Hepatocyte (in vitro differentiated cells): ENCODE data around the gene RNF130. TPM values are rescaled to one million over a fixed set of nuclear protein-coding genes. Genes with fewer than 3 reads are reported as not detected.
A peak's percentile ranks its signal among the peaks of the same experiment; 100 is the strongest.

Source experiments
- DNase-seq: peaks from one replicate; pipeline ENCODE4 v3.0.0-alpha.2; 2016; ENCODE audit warnings: low spot score
- H2AFZ ChIP-seq: fragments of 200-600 bp; sonication (generic); 2 replicates; pipeline ENCODE4 v1.6.0; 2016; ENCODE audit warnings: antibody characterized with exemption, mild to moderate bottlenecking
- H3K27ac ChIP-seq: fragments of 200-600 bp; sonication (generic); 2 replicates; pipeline ENCODE4 v1.5.1; 2016; ENCODE audit warnings: mild to moderate bottlenecking
- H3K27me3 ChIP-seq: fragments of 200-600 bp; sonication (generic); 2 replicates; pipeline ENCODE4 v1.6.1; 2016
- H3K36me3 ChIP-seq: fragments of 200-600 bp; sonication (generic); replicated peaks from 2 replicates; pipeline ENCODE4 v1.5.1; 2016; ENCODE audit warnings: low read depth; ENCODE audit not compliant: insufficient read depth
- H3K4me1 ChIP-seq: fragments of 200-600 bp; sonication (generic); 2 replicates; pipeline ENCODE4 v1.5.1; 2016; ENCODE audit warnings: mild to moderate bottlenecking, moderate library complexity; ENCODE audit not compliant: insufficient read depth
- H3K4me2 ChIP-seq: fragments of 200-600 bp; sonication (generic); 2 replicates; pipeline ENCODE4 v1.6.0; 2016
- H3K4me3 ChIP-seq: fragments of 200-600 bp; sonication (generic); 2 replicates; pipeline ENCODE4 v1.5.1; 2016; ENCODE audit warnings: mild to moderate bottlenecking
- H3K79me2 ChIP-seq: fragments of 200-600 bp; sonication (generic); 2 replicates; pipeline ENCODE4 v1.6.0; 2017; ENCODE audit warnings: mild to moderate bottlenecking
- H3K9me2 ChIP-seq: fragments of 200-600 bp; sonication (generic); replicated peaks from 2 replicates; pipeline ENCODE4 v1.6.0; 2017; ENCODE audit warnings: mild to moderate bottlenecking; ENCODE audit not compliant: insufficient read depth
- H3K9me3 ChIP-seq: fragments of 200-600 bp; sonication (generic); 2 replicates; pipeline ENCODE4 v1.5.1; 2016; ENCODE audit warnings: low read depth, mild to moderate bottlenecking
- H4K20me1 ChIP-seq: fragments of 200-600 bp; sonication (generic); 2 replicates; pipeline ENCODE4 v1.6.0; 2016; ENCODE audit warnings: mild to moderate bottlenecking; ENCODE audit not compliant: insufficient read depth, poor library complexity, severe bottlenecking
- CTCF ChIP-seq: fragments of 200-600 bp; sonication (generic); IDR thresholded peaks from 2 replicates; pipeline ENCODE4 v1.5.1; 2016; ENCODE audit warnings: antibody characterized with exemption, mild to moderate bottlenecking; ENCODE audit not compliant: poor library complexity
- EZH2 ChIP-seq: fragments of 200-600 bp; sonication (generic); IDR thresholded peaks from 2 replicates; pipeline ENCODE4 v1.6.1; 2016; ENCODE audit warnings: antibody characterized with exemption, mild to moderate bottlenecking, borderline replicate concordance
- EZH2phosphoT487 ChIP-seq: fragments of 200-600 bp; sonication (generic); IDR thresholded peaks from one replicate; pipeline ENCODE4 v1.6.1; 2018; ENCODE audit warnings: antibody characterized with exemption, mild to moderate bottlenecking, low read depth, moderate library complexity; ENCODE audit not compliant: unreplicated experiment, severe bottlenecking
- WGBS: methylation state at CpG from one replicate; pipeline ENCODE4 v1.1.6; 2016; ENCODE audit warnings: low lambda C conversion rate; ENCODE audit errors: missing lambda C conversion rate; 5-methylcytosine and 5-hydroxymethylcytosine counted together
- polyA plus RNA-seq: library from polyadenylated mRNA; unstranded; fragments of >200 nt; fragmentation: Nextera tagmentation; extraction: Ambion mirVana; gene quantifications from 2 replicates; pipeline ENCODE4 v1.2.1, GENCODE V29; 2016
- total RNA-seq: library from RNA; depleted of rRNA; stranded (reverse); fragments of >200 nt; gene quantifications from 2 replicates; pipeline ENCODE4 v1.2.3, GENCODE V29; 2014

RNF130 gene
- total and polyA plus RNA-seq, 2 experiments from 2014 or later = 42.4 to 64.9 TPM

GRCh38 chr5:179975713-179976134 lies 95.8 kb downstream of the RNF130 start:
- no peak overlapping the region for H3K27ac ChIP-seq

DNA sequence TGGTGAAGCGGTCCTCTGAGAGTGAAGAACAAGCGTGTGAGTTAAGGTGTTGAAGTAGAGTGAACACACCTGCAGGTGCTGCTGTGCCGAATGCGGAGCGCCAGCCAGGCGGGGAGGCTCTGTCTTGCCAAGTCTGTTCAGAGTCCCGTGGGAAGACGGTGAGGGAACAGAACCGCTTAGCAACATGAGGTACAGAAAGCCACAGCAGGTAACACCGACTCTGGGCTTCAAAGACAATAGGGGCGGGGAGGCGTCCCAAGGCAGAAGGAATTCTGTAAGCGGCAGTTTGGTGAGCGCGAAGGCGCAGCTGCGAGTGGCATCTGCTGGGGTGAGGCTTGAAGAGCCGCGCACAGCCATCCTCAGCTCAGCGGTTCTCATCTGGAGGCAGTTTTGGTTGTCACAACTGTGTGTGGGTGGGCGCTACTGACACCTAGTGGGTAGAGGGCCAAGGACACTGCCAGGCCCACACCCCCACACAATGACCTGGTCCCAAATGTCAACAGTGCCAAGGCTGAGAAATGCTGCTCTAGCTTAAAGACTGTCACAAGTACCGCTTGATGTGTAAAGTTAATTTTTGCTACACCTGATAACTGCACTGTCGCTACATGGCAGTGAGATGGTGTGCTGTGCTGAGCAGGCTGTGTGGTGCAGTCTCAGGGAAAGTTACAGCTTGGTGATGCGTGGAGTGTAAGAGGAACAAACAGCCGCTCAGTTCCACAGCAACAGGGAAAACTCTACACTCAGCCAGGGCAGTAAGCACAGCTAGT lies 96.4 kb downstream of the RNF130 start:
- no peaks in the 10 kb centered on the region for H3K79me2 ChIP-seq
- H3K9me3 ChIP-seq = no peaks in the 10 kb centered on the region
- H3K4me2 ChIP-seq = no peak overlapping the region
- no peaks in the 10 kb centered on the region for H3K4me1 ChIP-seq
- no peaks in the 10 kb centered on the region for H3K9me2 ChIP-seq
- TF ChIP-seq EZH2phosphoT487 = no peak
- no peak for TF ChIP-seq EZH2
- peak; percentile 39 for TF ChIP-seq CTCF
- WGBS = 89% methylated on average over 25 of the region's 25 CpGs
- H3K4me3 ChIP-seq = no peak overlapping the region
- H3K27ac ChIP-seq = no peak overlapping the region
- H3K27me3 ChIP-seq = no peaks in the 10 kb centered on the region
- DNase-seq = peak; percentile 39
- H3K36me3 ChIP-seq = no peaks in the 10 kb centered on the region
- H4K20me1 ChIP-seq = peaks cover 2% of the 10 kb centered on the region
- H2AFZ ChIP-seq = no peak overlapping the region

More at GRCh38 chr5:179975713-179976134, 95.8 kb downstream of the RNF130 start:
- Histone ChIP-seq H3K79me2 (no peaks in the 10 kb centered on the region), H3K36me3 (no peaks in the 10 kb centered on the region), H3K4me3 (no peak overlapping the region), H3K9me2 (no peaks in the 10 kb centered on the region), H2AFZ (no peak overlapping the region), H3K4me1 (no peaks in the 10 kb centered on the region), H3K4me2 (no peak overlapping the region), H4K20me1 (peaks cover 2% of the 10 kb centered on the region), H3K27me3 (no peaks in the 10 kb centered on the region), H3K9me3 (no peaks in the 10 kb centered on the region)
- no peak for TF ChIP-seq EZH2phosphoT487
- TF ChIP-seq EZH2 = no peak
- no peak for TF ChIP-seq CTCF
- no peak for DNase-seq
- 98% methylated on average over 13 of the region's 13 CpGs for WGBS

- no peaks in the 10 kb centered on the region for H3K36me3 ChIP-seq
- H3K27me3 ChIP-seq = no peaks in the 10 kb centered on the region
- no peak overlapping the region for H3K27ac ChIP-seq
- no peaks in the 10 kb centered on the region for H3K9me2 ChIP-seq
- H3K4me3 ChIP-seq = no peak overlapping the region
- no peak overlapping the region for H3K4me2 ChIP-seq
- no peaks in the 10 kb centered on the region for H3K79me2 ChIP-seq
- H3K9me3 ChIP-seq = no peaks in the 10 kb centered on the region
- DNase-seq = no peak
- H3K4me1 ChIP-seq = no peaks in the 10 kb centered on the region
- no peak for TF ChIP-seq EZH2
- TF ChIP-seq CTCF = no peak
- no peak overlapping the region for H2AFZ ChIP-seq
- H4K20me1 ChIP-seq = peaks cover 2% of the 10 kb centered on the region
- WGBS = 96% methylated on average over 37 of the region's 37 CpGs
These were observed 97.2 kb downstream of the RNF130 start for GRCh38 chr5:179974246-179974945.
